IMR-90 (cell line): ENCODE measurements around the gene CHRNB1. TPM values are rescaled to one million over a fixed set of nuclear protein-coding genes. Genes with fewer than 3 reads are reported as not detected.

Experiments
- ATAC-seq: fragments of 200-7000 bp; cut with Tn5 transposase; 2 replicates; pipeline ENCODE4 v1.9.1; 2020; ENCODE audit warnings: low read depth, mild to moderate bottlenecking, moderate library complexity
- BruUV-seq: library from RNA; stranded (reverse); fragments of 400-500 nt; replicated peaks from 2 replicates; lab custom pipeline; 2021; lab: Mats Ljungman, UMichigan
- CTCF ChIA-PET: fragments of 300-600 bp; formaldehyde crosslinking; extraction: SDS; loops from one replicate; lab custom pipeline; 2021; ENCODE audit warnings: antibody characterized with exemption; lab: Yijun Ruan, JAX
- POLR2A ChIA-PET: fragments of 300-600 bp; sonication (Branson Sonifier 250); formaldehyde crosslinking; loops from one replicate; lab custom pipeline; 2022; ENCODE audit warnings: antibody characterized with exemption; ENCODE audit not compliant: unreplicated experiment; lab: Charles Lee
- DNase-seq: peaks from one replicate; pipeline ENCODE4 v3.0.0; 2013
- H2AFZ ChIP-seq: replicated peaks from 2 replicates; pipeline ENCODE3; 2013; ENCODE audit warnings: low read length, mild to moderate bottlenecking; ENCODE audit not compliant: poor library complexity
- H2AK5ac ChIP-seq: 2 replicates; pipeline ENCODE4 v1.6.1; 2013; ENCODE audit warnings: low read depth, low read length, inconsistent platforms
- H2AK9ac ChIP-seq: replicated peaks from 2 replicates; pipeline ENCODE3; 2013; ENCODE audit warnings: mild to moderate bottlenecking, low read depth, low read length, moderate library complexity; ENCODE audit not compliant: poor library complexity
- H2BK120ac ChIP-seq: 2 replicates; pipeline ENCODE4 v1.6.1; 2013; ENCODE audit warnings: low read depth, low read length, inconsistent platforms
- H2BK15ac ChIP-seq: 3 replicates; pipeline ENCODE4 v1.6.1; 2013; ENCODE audit warnings: low read depth, low read length, inconsistent platforms
- H2BK20ac ChIP-seq: 2 replicates; pipeline ENCODE4 v1.6.1; 2013; ENCODE audit warnings: low read depth, mild to moderate bottlenecking, inconsistent platforms, low read length, moderate library complexity
- H2BK5ac ChIP-seq: 2 replicates; pipeline ENCODE4 v1.6.1; 2013; ENCODE audit warnings: mild to moderate bottlenecking, low read depth, low read length, inconsistent platforms; ENCODE audit not compliant: poor library complexity, severe bottlenecking
- H3K14ac ChIP-seq: replicated peaks from 2 replicates; pipeline ENCODE4 v1.6.1; 2013; ENCODE audit warnings: low read depth, low read length, inconsistent platforms
- H3K18ac ChIP-seq: 2 replicates; pipeline ENCODE4 v1.6.1; 2013; ENCODE audit warnings: low read depth, low read length, control low read depth
- H3K23ac ChIP-seq: 2 replicates; pipeline ENCODE4 v1.6.1; 2013; ENCODE audit warnings: low read depth, low read length, inconsistent platforms
- H3K27ac ChIP-seq: 2 replicates; pipeline ENCODE4 v1.5.1; 2013; ENCODE audit warnings: mild to moderate bottlenecking, control low read depth, low read length; ENCODE audit not compliant: insufficient read depth
- H3K27me3 ChIP-seq: 2 replicates; pipeline ENCODE4 v1.6.1; 2013; ENCODE audit warnings: low read length; ENCODE audit not compliant: control insufficient read depth, insufficient read depth
- H3K36me3 ChIP-seq: 2 replicates; pipeline ENCODE4 v1.6.1; 2013; ENCODE audit warnings: low read length, mixed read lengths; ENCODE audit not compliant: control insufficient read depth, insufficient read depth
- H3K4ac ChIP-seq: 2 replicates; pipeline ENCODE4 v1.6.1; 2013; ENCODE audit warnings: low read depth, low read length, inconsistent platforms
- H3K4me1 ChIP-seq: 2 replicates; pipeline ENCODE4 v1.6.1; 2013; ENCODE audit warnings: low read length, mixed read lengths; ENCODE audit not compliant: control insufficient read depth, insufficient read depth
- H3K4me2 ChIP-seq: 2 replicates; pipeline ENCODE4 v1.6.1; 2013; ENCODE audit warnings: low read depth, mild to moderate bottlenecking, control low read depth, low read length, moderate library complexity
- H3K4me3 ChIP-seq: 2 replicates; pipeline ENCODE4 v1.5.1; 2013; ENCODE audit warnings: low read depth, mild to moderate bottlenecking, control low read depth, low read length, moderate library complexity; ENCODE audit not compliant: insufficient read depth
- H3K56ac ChIP-seq: 2 replicates; pipeline ENCODE4 v1.6.1; 2013; ENCODE audit warnings: low read length, inconsistent platforms; ENCODE audit not compliant: insufficient read depth; ENCODE audit errors: extremely low read depth
- H3K79me1 ChIP-seq, 2 experiments: 2 replicates each; pipeline ENCODE4 v1.6.1; 2013; ENCODE audit warnings: low read length in 2 of 2, inconsistent platforms in 1 of 2, low read depth in 1 of 2
- H3K9ac ChIP-seq: 2 replicates; pipeline ENCODE4 v1.6.1; 2013; ENCODE audit warnings: low read depth, low read length, control low read depth
- H3K9me1 ChIP-seq: 2 replicates; pipeline ENCODE4 v1.6.1; 2013; ENCODE audit warnings: low read length, inconsistent platforms; ENCODE audit not compliant: insufficient read depth
- H3K9me3 ChIP-seq: 2 replicates; pipeline ENCODE4 v1.6.1; 2013; ENCODE audit warnings: low read length; ENCODE audit not compliant: control insufficient read depth, insufficient read depth
- H4K20me1 ChIP-seq: 2 replicates; pipeline ENCODE4 v1.6.1; 2013; ENCODE audit warnings: low read length, inconsistent platforms; ENCODE audit not compliant: insufficient read depth
- H4K5ac ChIP-seq: 2 replicates; pipeline ENCODE4 v1.6.1; 2013; ENCODE audit warnings: mild to moderate bottlenecking, low read depth, low read length, control low read depth
- H4K8ac ChIP-seq, 2 experiments: 2 replicates each; pipeline ENCODE4 v1.6.1; 2013; ENCODE audit warnings: low read depth in 2 of 2, low read length in 2 of 2, control low read depth in 1 of 2, inconsistent platforms in 1 of 2
- H4K91ac ChIP-seq: 2 replicates; pipeline ENCODE4 v1.6.1; 2013; ENCODE audit warnings: low read depth, low read length, inconsistent platforms; ENCODE audit not compliant: insufficient read depth
- CEBPB ChIP-seq: IDR thresholded peaks from 2 replicates; pipeline ENCODE4 v1.6.1; 2012; ENCODE audit warnings: low read depth, low read length, improper control_type of control experiment
- CTCF ChIP-seq: conservative IDR thresholded peaks from 2 replicates; pipeline ENCODE4 v1.5.1; 2012; ENCODE audit warnings: mild to moderate bottlenecking, low read depth, low read length, improper control_type of control experiment
- FOS ChIP-seq: fragments of 150-350 bp; IDR thresholded peaks from 2 replicates; pipeline ENCODE4 v1.6.1; 2016; ENCODE audit warnings: low read depth, low read length
- MAFK ChIP-seq: IDR thresholded peaks from 2 replicates; pipeline ENCODE4 v1.6.1; 2012; ENCODE audit warnings: low read depth, low read length, improper control_type of control experiment
- MAZ ChIP-seq: IDR thresholded peaks from 2 replicates; pipeline ENCODE4 v1.6.1; 2012; ENCODE audit warnings: low read depth, mild to moderate bottlenecking, low read length, improper control_type of control experiment, moderate library complexity, borderline replicate concordance
- RFX5 ChIP-seq: IDR thresholded peaks from 2 replicates; pipeline ENCODE4 v1.8.0; 2012; ENCODE audit warnings: low read depth, mild to moderate bottlenecking, low read length, moderate library complexity
- WGBS, 2 experiments: methylation state at CpG; one replicate each; pipeline versions ENCODE4 v1.1.5 to v1.1.7; 2013; ENCODE audit warnings: missing lambda C conversion rate in 2 of 2; ENCODE audit not compliant: insufficient read length in 1 of 2; ENCODE audit errors: extremely low coverage in 2 of 2; 5-methylcytosine and 5-hydroxymethylcytosine counted together
- dilution Hi-C: fragments of 300-500 bp; cut with HindIII; formaldehyde crosslinking; loops from one replicate; pipeline ENCODE4 v1.14.3; 2018; ENCODE audit warnings: low sequenced_read_pairs; ENCODE audit not compliant: unreplicated experiment
- in situ Hi-C: fragments of 300-500 bp; cut with MboI; formaldehyde crosslinking; loops from 3 replicates; pipeline ENCODE4 v1.14.3; 2019; ENCODE audit warnings: low sequenced_read_pairs, inconsistent platforms, mixed read lengths
- intact Hi-C: fragments of 100-400 bp; cut with micrococcal nuclease; formaldehyde crosslinking; loops from 2 replicates; pipeline ENCODE4 v1.10.0; 2022
- polyA plus RNA-seq, 3 experiments: library from polyadenylated mRNA; depleted of rRNA; stranded (reverse); fragments of >200 nt; gene quantifications; 2 replicates each; pipeline ENCODE4 v1.2.3, GENCODE V29; 2012; ENCODE audit warnings: low replicate concordance in 1 of 3
- total RNA-seq: library from RNA; depleted of rRNA; stranded (reverse); fragments of >200 nt; gene quantifications from 2 replicates; pipeline ENCODE4 v1.2.3, GENCODE V29; 2012
- TF ChIP-seq, protein P1 (sequence below): fragments of 150-350 bp; IDR thresholded peaks from 2 replicates; pipeline ENCODE4 v1.6.1; 2016; ENCODE audit warnings: low read depth, mild to moderate bottlenecking, low read length, moderate library complexity, borderline replicate concordance

The CHRNB1 gene
- total and polyA plus RNA-seq, 2 of the 4 experiments (the other 2 are of a cell fraction) = 4.3 to 6.0 TPM

GRCh38 chr17:7407082-7407481 is 37.8 kb upstream of the CHRNB1 start:
- ChIA-PET CTCF (no interaction called here), POLR2A (no interaction called here)
- Histone ChIP-seq H3K4me3 (no peak overlapping the region), H3K56ac (no peak overlapping the region), H3K36me3 (peaks cover 26% of the 10 kb centered on the region), H2BK20ac (no peak overlapping the region), H2BK5ac (no peak overlapping the region), H2BK15ac (no peak overlapping the region), H2AK9ac (no peak overlapping the region), H4K5ac (no peak overlapping the region), H3K9ac (no peak overlapping the region), H2AK5ac (no peak overlapping the region), H4K20me1 (peaks cover 7% of the 10 kb centered on the region), H3K14ac (no peak overlapping the region), H3K27ac (no peak overlapping the region), H3K27me3 (no peaks in the 10 kb centered on the region), H2AFZ (no peak overlapping the region), H3K79me1 (peaks cover 7 to 44% of the 10 kb centered on the region in 2 experiments), H3K4me1 (peaks cover 9% of the 10 kb centered on the region), H3K23ac (no peak overlapping the region), H3K9me1 (0 out of 2 replicates have a peak, but pooled peaks cover 4% of the 10 kb centered on the region), H2BK120ac (no peak overlapping the region), H3K4me2 (no peak overlapping the region; the same call in 1 of the 2 replicates), H3K9me3 (no peaks in the 10 kb centered on the region), H3K18ac (no peak overlapping the region), H4K8ac (no peak overlapping the region), H3K4ac (no peak overlapping the region), H4K91ac (no peak overlapping the region)
- ATAC-seq (no peak), DNase-seq (no peak)
- in situ Hi-C loops = no loop called here
- dilution Hi-C loops = no loop called here
- intact Hi-C loops = no loop called here
- no CpG with 5 or more reads among the region's 13 CpGs for WGBS, 2 experiments
- BruUV-seq = no TSS peak
- TF ChIP-seq, protein P1, sequence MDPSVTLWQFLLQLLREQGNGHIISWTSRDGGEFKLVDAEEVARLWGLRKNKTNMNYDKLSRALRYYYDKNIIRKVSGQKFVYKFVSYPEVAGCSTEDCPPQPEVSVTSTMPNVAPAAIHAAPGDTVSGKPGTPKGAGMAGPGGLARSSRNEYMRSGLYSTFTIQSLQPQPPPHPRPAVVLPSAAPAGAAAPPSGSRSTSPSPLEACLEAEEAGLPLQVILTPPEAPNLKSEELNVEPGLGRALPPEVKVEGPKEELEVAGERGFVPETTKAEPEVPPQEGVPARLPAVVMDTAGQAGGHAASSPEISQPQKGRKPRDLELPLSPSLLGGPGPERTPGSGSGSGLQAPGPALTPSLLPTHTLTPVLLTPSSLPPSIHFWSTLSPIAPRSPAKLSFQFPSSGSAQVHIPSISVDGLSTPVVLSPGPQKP = no peak
- TF ChIP-seq MAFK (no peak), RFX5 (no peak), CEBPB (no peak), FOS (no peak), CTCF (no peak), MAZ (no peak)
